Activated T-cell treated with anti-CD3 and anti-CD28 coated beads, Interleukin-2, amount 50 U/mL, for 24 hours (primary cell): Measurements from ENCODE around the gene UMODL1.

Experiments used
- DNase-seq: peaks from one replicate; pipeline ENCODE4 v3.0.0-alpha.2; 2020
- H3K27ac Mint-ChIP-seq: 2 replicates; pipeline ENCODE4 v1.8.0; 2020; ENCODE audit warnings: mild to moderate bottlenecking, mixed read lengths
- H3K27me3 Mint-ChIP-seq: 2 replicates; pipeline ENCODE4 v1.8.0; 2020; ENCODE audit warnings: mixed read lengths
- H3K36me3 Mint-ChIP-seq: 2 replicates; pipeline ENCODE4 v1.8.0; 2020; ENCODE audit warnings: low read depth, mixed read lengths
- H3K4me1 Mint-ChIP-seq: 2 replicates; pipeline ENCODE4 v1.8.0; 2020; ENCODE audit warnings: low read depth, mixed read lengths
- H3K4me3 Mint-ChIP-seq: 2 replicates; pipeline ENCODE4 v1.8.0; 2020; ENCODE audit warnings: mild to moderate bottlenecking, moderate library complexity, mixed read lengths
- H3K9me3 Mint-ChIP-seq: 2 replicates; pipeline ENCODE4 v1.8.0; 2020; ENCODE audit warnings: mixed read lengths

UMODL1 gene

DNA sequence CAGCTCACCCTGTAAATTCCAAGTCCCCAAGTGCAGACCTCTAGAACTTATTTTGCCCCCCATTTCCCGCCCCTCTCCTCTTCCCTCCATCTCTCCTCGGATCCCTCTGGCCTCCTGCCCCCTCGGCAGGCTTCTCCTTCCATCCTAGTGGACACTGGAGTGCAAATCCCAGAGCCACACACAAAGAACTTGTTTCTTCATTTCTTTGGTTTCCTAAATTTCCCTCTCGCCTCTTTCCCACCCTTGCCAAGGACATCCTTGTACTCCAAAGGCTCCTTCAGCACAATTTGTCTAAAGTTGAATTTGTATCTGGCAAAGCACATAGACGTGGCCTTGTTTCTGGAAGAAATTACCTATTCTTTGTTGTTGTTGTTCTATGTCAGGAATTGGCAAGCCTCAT is 17.5 kb downstream of the UMODL1 start:
- Mint-ChIP-seq H3K36me3 (no peaks in the 10 kb centered on the region), H3K9me3 (no peaks in the 10 kb centered on the region), H3K4me3 (no peak overlapping the region), H3K27ac (no peak overlapping the region), H3K27me3 (no peaks in the 10 kb centered on the region), H3K4me1 (peaks cover 11% of the 10 kb centered on the region)
- no peak for DNase-seq

- H3K4me1 Mint-ChIP-seq, result peaks cover 11% of the 10 kb centered on the region
- no peaks in the 10 kb centered on the region for H3K36me3 Mint-ChIP-seq
- no peaks in the 10 kb centered on the region for H3K27me3 Mint-ChIP-seq
- H3K27ac Mint-ChIP-seq, result no peak overlapping the region
- H3K9me3 Mint-ChIP-seq, result no peaks in the 10 kb centered on the region
- no peak for DNase-seq
- no peak overlapping the region for H3K4me3 Mint-ChIP-seq
These were observed 18.0 kb downstream of the UMODL1 start for GRCh38 chr21:42089093-42089631.

DNA sequence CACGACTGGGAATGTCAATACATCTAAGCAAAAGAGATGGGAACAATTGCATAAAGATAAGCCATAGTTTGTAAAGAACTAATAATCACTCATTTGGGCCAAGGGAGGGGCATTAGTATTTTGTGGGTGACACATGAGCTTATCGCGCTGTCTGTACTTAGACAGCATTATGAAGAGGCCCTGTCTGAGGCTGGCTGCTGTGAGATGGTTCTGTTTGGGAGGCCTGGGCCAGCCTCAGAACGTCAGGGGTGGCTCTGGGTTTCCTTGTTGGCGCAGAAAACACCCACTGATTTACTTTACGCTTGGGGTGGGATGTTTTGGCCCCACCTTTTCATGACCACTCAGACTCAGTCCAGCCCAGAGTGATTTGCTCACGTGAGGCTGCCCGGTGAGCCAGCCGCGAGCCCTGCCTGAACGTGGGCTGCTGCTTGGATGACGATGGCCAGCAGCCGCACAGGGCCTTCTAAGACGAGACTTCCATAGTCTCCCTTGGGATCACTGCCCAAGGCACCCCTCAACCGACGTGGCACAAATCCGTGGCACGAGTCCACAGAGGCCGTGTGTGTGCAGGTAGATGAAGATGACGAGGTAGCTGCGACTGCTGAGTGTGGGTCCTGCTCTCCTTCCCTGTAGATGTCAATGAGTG is 18.7 kb downstream of the UMODL1 start:
- Mint-ChIP-seq H3K4me3 (no peak overlapping the region), H3K4me1 (peaks cover 11% of the 10 kb centered on the region), H3K9me3 (no peaks in the 10 kb centered on the region), H3K36me3 (no peaks in the 10 kb centered on the region), H3K27me3 (no peaks in the 10 kb centered on the region), H3K27ac (no peak overlapping the region)
- no peak for DNase-seq

DNA sequence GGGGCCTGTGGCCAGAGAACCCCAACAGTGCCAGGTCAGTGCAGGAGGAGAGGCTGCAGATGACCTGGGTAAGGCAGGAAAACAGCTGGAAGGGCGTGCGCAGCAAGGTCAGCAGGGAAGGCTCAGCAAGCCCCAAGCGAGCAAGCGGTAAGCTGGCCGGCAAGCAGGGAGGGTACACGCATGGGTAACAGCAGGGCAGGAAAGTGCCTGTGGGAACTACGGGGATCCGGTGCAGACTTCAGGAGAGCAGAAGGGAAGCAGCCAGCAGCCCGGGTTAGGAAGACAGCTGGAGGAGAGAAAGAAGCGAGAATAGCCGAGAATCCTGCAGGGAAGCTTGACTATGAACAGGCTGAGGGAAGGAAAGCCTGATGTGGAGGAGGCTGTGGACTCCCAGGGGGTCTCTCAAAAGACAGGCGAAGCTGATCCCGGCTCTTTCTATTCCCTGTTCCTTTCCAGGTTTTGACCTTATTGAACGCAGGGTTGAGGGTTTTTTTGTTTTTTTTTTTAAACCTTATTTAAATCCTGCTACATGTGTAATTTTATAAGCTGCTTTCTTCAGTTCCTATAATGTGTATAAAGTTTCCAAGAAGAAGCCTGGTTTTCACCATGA is 20.9 kb downstream of the UMODL1 start:
- DNase-seq, result no peak
- H3K36me3 Mint-ChIP-seq, result no peaks in the 10 kb centered on the region
- peaks cover 11% of the 10 kb centered on the region for H3K4me1 Mint-ChIP-seq
- no peaks in the 10 kb centered on the region for H3K9me3 Mint-ChIP-seq
- H3K4me3 Mint-ChIP-seq, result no peak overlapping the region
- no peaks in the 10 kb centered on the region for H3K27me3 Mint-ChIP-seq
- no peak overlapping the region for H3K27ac Mint-ChIP-seq

- Mint-ChIP-seq H3K4me1 (peaks cover 11% of the 10 kb centered on the region), H3K27me3 (no peaks in the 10 kb centered on the region), H3K36me3 (no peaks in the 10 kb centered on the region), H3K4me3 (no peak overlapping the region), H3K27ac (no peak overlapping the region), H3K9me3 (no peaks in the 10 kb centered on the region)
- DNase-seq, result no peak
These were observed 21.7 kb downstream of the UMODL1 start for GRCh38 chr21:42092771-42093170.

- no peak for DNase-seq
- H3K4me1 Mint-ChIP-seq, result peaks cover 14% of the 10 kb centered on the region
- H3K27ac Mint-ChIP-seq, result no peak overlapping the region
- no peaks in the 10 kb centered on the region for H3K27me3 Mint-ChIP-seq
- no peak overlapping the region for H3K4me3 Mint-ChIP-seq
- no peaks in the 10 kb centered on the region for H3K36me3 Mint-ChIP-seq
- no peaks in the 10 kb centered on the region for H3K9me3 Mint-ChIP-seq
These were observed 22.1 kb downstream of the UMODL1 start for GRCh38 chr21:42093186-42093585.

DNA sequence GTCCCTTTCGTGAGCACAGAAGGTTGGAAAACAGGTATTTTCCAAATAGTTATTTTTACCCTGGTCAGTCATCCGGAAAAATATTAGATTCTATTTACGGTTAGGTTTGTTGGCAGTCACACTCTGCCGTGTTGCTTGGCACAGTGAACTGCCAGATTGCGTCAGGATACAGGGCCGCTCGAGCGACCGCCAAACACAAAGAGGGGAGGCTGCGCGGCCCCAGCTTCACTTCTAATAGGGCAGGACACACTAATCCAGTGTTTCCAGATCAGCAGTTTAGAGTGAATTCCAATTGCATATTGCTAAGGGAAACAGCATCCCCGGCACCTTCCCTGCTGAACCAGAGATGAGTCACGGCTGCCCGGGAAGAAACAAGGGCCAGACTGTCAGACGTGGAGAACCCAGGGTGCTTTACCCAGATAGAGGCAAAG is 22.9 kb downstream of the UMODL1 start:
- Mint-ChIP-seq H3K4me1 (peaks cover 11% of the 10 kb centered on the region), H3K27me3 (no peaks in the 10 kb centered on the region), H3K9me3 (no peaks in the 10 kb centered on the region), H3K36me3 (no peaks in the 10 kb centered on the region), H3K27ac (no peak overlapping the region), H3K4me3 (no peak overlapping the region)
- no peak for DNase-seq

GRCh38 chr21:42094811-42095210 is 23.7 kb downstream of the UMODL1 start:
- H3K4me1 Mint-ChIP-seq, result peaks cover 4% of the 10 kb centered on the region
- DNase-seq, result no peak
- no peaks in the 10 kb centered on the region for H3K9me3 Mint-ChIP-seq
- no peaks in the 10 kb centered on the region for H3K36me3 Mint-ChIP-seq
- no peaks in the 10 kb centered on the region for H3K27me3 Mint-ChIP-seq
- no peak overlapping the region for H3K27ac Mint-ChIP-seq
- no peak overlapping the region for H3K4me3 Mint-ChIP-seq

- H3K36me3 Mint-ChIP-seq, result no peaks in the 10 kb centered on the region
- H3K27ac Mint-ChIP-seq, result no peak overlapping the region
- no peak overlapping the region for H3K4me3 Mint-ChIP-seq
- DNase-seq, result no peak
- no peaks in the 10 kb centered on the region for H3K9me3 Mint-ChIP-seq
- no peaks in the 10 kb centered on the region for H3K27me3 Mint-ChIP-seq
- peaks cover 4% of the 10 kb centered on the region for H3K4me1 Mint-ChIP-seq
These were observed 24.5 kb downstream of the UMODL1 start for GRCh38 chr21:42095581-42095980.

GRCh38 chr21:42096566-42096965 is 25.4 kb downstream of the UMODL1 start:
- Mint-ChIP-seq H3K4me1 (peaks cover 4% of the 10 kb centered on the region), H3K27ac (no peak overlapping the region), H3K9me3 (no peaks in the 10 kb centered on the region), H3K27me3 (no peaks in the 10 kb centered on the region), H3K36me3 (no peaks in the 10 kb centered on the region), H3K4me3 (no peak overlapping the region)
- no peak for DNase-seq

DNA sequence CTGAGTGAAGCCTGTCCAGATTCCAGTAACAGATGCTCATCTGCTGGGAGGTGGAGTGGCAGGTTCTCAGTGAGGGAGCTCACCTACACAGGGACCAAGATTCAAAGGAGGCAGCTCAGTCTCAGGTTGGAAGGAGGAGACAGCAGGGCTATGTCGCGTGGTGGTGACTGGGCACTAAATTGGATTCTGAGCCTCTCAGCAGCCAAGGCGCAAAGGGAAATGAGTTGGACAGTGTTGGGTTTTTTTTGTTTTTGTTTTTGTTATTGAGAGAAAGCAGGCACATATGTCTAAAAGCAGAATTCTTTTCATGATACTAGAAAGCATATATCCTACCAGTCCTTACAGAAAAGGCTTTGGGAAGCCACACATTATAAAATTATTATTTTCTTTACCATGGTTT is 26.2 kb downstream of the UMODL1 start:
- no peaks in the 10 kb centered on the region for H3K27me3 Mint-ChIP-seq
- no peak for DNase-seq
- H3K27ac Mint-ChIP-seq, result no peak overlapping the region
- H3K4me3 Mint-ChIP-seq, result no peak overlapping the region
- H3K9me3 Mint-ChIP-seq, result no peaks in the 10 kb centered on the region
- peaks cover 4% of the 10 kb centered on the region for H3K4me1 Mint-ChIP-seq
- H3K36me3 Mint-ChIP-seq, result no peaks in the 10 kb centered on the region

DNA sequence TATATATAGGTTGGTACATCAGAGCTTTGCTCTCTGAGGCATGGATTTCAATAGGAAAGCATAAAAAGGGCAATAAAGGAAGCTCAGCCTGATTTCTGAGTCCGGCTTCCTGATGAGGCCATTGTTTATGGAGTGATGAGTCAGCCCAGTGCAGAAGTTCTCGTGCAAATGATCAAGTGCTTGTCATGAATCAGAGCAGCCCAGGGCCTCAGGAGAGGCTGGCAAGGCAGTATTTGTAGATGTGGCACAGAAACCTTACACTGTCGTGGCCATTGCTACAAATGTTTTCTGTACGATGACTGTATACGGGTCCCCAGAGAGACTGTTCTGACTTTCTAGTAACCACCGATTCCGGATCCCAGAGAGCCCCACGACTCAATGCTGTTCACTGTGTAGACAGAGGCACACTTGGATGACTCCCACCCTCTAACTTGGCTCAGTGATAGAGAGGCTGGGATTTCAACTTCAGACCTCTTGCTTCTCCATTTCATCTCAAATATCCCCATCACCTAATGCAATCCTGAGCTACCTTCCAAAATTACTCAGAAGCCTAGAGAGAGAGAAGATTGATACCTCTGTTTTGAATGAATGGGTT is 26.8 kb downstream of the UMODL1 start:
- Mint-ChIP-seq H3K27ac (no peak overlapping the region), H3K4me3 (no peak overlapping the region), H3K9me3 (no peaks in the 10 kb centered on the region), H3K4me1 (peaks cover 4% of the 10 kb centered on the region), H3K27me3 (no peaks in the 10 kb centered on the region), H3K36me3 (no peaks in the 10 kb centered on the region)
- no peak for DNase-seq

DNA sequence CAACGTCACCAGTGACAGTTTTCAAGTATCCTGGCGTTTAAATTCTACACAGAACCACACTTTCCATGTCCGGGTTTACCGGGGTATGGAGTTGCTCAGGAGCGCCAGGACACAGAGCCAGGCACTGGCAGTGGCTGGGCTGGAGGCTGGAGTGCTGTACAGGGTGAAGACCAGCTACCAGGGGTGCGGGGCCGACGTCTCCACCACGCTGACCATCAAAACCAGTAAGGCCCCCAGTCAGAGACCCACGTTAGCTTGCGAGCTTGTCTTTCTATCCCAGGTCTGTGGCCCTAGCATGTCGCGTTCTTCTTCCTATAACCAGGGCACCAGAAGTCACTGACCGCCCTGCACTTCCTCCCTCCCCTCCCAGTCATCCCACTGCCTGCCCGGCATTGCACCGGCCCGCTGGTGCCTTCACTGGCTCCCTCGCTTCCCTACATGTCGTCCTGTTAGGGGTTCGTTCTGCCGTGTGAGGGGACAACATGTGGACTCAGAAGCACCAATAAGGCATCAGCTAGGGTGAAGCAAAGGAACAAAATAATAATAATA is 27.9 kb downstream of the UMODL1 start:
- Mint-ChIP-seq H3K9me3 (no peaks in the 10 kb centered on the region), H3K36me3 (no peaks in the 10 kb centered on the region), H3K4me1 (peaks cover 4% of the 10 kb centered on the region), H3K4me3 (no peak overlapping the region), H3K27me3 (no peaks in the 10 kb centered on the region), H3K27ac (no peak overlapping the region)
- DNase-seq, result no peak

DNA sequence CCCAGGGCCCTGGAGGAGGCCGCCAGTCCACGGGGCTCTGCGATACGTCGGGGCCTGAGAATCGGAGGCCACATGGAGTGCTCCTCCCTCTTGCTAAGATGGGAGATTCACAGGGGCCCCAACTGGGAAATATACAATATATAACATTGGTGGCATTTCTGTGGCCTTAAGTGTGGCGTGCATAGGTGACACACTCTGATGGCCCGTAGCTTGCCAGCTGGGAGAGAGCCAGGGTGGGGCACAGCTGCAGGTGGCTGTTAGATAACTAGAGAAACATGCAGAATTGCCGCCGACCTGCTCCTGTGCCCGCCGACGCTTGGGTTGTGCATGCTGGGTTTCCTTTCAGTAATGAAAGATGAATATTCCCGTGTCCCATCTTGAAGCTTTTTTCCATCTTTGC is 30.1 kb downstream of the UMODL1 start:
- H3K4me1 Mint-ChIP-seq, result peaks cover 4% of the 10 kb centered on the region
- no peaks in the 10 kb centered on the region for H3K27me3 Mint-ChIP-seq
- H3K4me3 Mint-ChIP-seq, result no peak overlapping the region
- H3K27ac Mint-ChIP-seq, result no peak overlapping the region
- DNase-seq, result no peak
- H3K9me3 Mint-ChIP-seq, result no peaks in the 10 kb centered on the region
- H3K36me3 Mint-ChIP-seq, result no peaks in the 10 kb centered on the region

- no peaks in the 10 kb centered on the region for H3K36me3 Mint-ChIP-seq
- H3K9me3 Mint-ChIP-seq, result no peaks in the 10 kb centered on the region
- no peak for DNase-seq
- H3K4me1 Mint-ChIP-seq, result peaks cover 4% of the 10 kb centered on the region
- H3K27me3 Mint-ChIP-seq, result no peaks in the 10 kb centered on the region
- H3K27ac Mint-ChIP-seq, result no peak overlapping the region
- H3K4me3 Mint-ChIP-seq, result no peak overlapping the region
These were observed 31.0 kb downstream of the UMODL1 start for GRCh38 chr21:42102076-42102475.
